Measurements from ENCODE around the gene IL3.

The IL3 gene

GRCh38 chr5:132026516-132027008, 33.9 kb upstream of the IL3 start:
- peak; percentile 53 for DNase-seq

- DNase-seq: no peak
These were observed 33.4 kb upstream of the IL3 start for GRCh38 chr5:132027027-132027426.

- no peak for DNase-seq
These were observed 30.7 kb upstream of the IL3 start for GRCh38 chr5:132029609-132030330.

- no peak for DNase-seq
These were observed 29.8 kb upstream of the IL3 start for GRCh38 chr5:132030610-132031009.

- DNase-seq: no peak
These were observed 28.3 kb upstream of the IL3 start for GRCh38 chr5:132032196-132032595.

GRCh38 chr5:132033122-132033521, 27.3 kb upstream of the IL3 start:
- DNase-seq: no peak

GRCh38 chr5:132037353-132037752, 23.1 kb upstream of the IL3 start:
- DNase-seq: no peak

GRCh38 chr5:132044207-132044606, 16.2 kb upstream of the IL3 start:
- DNase-seq: no peak

GRCh38 chr5:132046880-132047299, 13.6 kb upstream of the IL3 start:
- no peak for DNase-seq

- DNase-seq: no peak
These were observed 11.4 kb upstream of the IL3 start for GRCh38 chr5:132049093-132049492.

GRCh38 chr5:132049559-132049958, 10.9 kb upstream of the IL3 start:
- no peak for DNase-seq

- DNase-seq: no peak
These were observed 10.3 kb upstream of the IL3 start for GRCh38 chr5:132050136-132050535.

- no peak for DNase-seq
These were observed 9.5 kb upstream of the IL3 start for GRCh38 chr5:132050661-132051552.

GRCh38 chr5:132052520-132052919, 7.9 kb upstream of the IL3 start:
- no peak for DNase-seq

GRCh38 chr5:132053483-132053882, 7.0 kb upstream of the IL3 start:
- DNase-seq: no peak

- DNase-seq: no peak
These were observed 6.3 kb upstream of the IL3 start for GRCh38 chr5:132054031-132054696.

GRCh38 chr5:132054697-132055440, 5.6 kb upstream of the IL3 start:
- no peak for DNase-seq

GRCh38 chr5:132055441-132055807, 5.0 kb upstream of the IL3 start:
- no peak for DNase-seq

- peak; percentile 37 for DNase-seq
These were observed 4.4 kb upstream of the IL3 start for GRCh38 chr5:132055808-132056609.

GRCh38 chr5:132056610-132057497, 3.6 kb upstream of the IL3 start:
- no peak for DNase-seq
